ENCODE results near the gene ZMYND19.
"Not testable (repeated sequence)": the region's sequence is repeated elsewhere in the genome, so short reads cannot be mapped to it uniquely, and the experiment has no call there.

Gene ZMYND19

GRCh38 chr9:137552022-137552768 lies 38.1 kb downstream of the ZMYND19 start:
- no peak for DNase-seq

- DNase-seq, result peak; percentile 58
These were observed 38.9 kb downstream of the ZMYND19 start, which contains the start of gene MRPL41 for GRCh38 chr9:137551264-137552021. Gene MRPL41, plus strand, starts transcription at chr9:137551879. Its CDS starts 203 bp downstream, at chr9:137552082.

- DNase-seq, result not testable (repeated sequence)
These were observed 39.4 kb downstream of the ZMYND19 start for GRCh38 chr9:137550958-137551263.

GRCh38 chr9:137550231-137550621 lies 40.1 kb downstream of the ZMYND19 start, which contains the start of gene PNPLA7:
Gene PNPLA7, minus strand, starts transcription at chr9:137550402. Its CDS starts 205 bp downstream, at chr9:137550197.
- peak; percentile 91 for DNase-seq

- DNase-seq, result no peak
These were observed 42.4 kb downstream of the ZMYND19 start for GRCh38 chr9:137547687-137548543.

GRCh38 chr9:137545123-137545522 lies 45.2 kb downstream of the ZMYND19 start:
- DNase-seq, result no peak

- DNase-seq, result no peak
These were observed 46.0 kb downstream of the ZMYND19 start for GRCh38 chr9:137544176-137544760.

GRCh38 chr9:137543237-137543963 lies 46.9 kb downstream of the ZMYND19 start:
- no peak for DNase-seq

- no peak for DNase-seq
These were observed 47.8 kb downstream of the ZMYND19 start for GRCh38 chr9:137542486-137542885.

GRCh38 chr9:137540536-137540935 lies 49.8 kb downstream of the ZMYND19 start:
- no peak for DNase-seq

- DNase-seq, result no peak
These were observed 52.3 kb downstream of the ZMYND19 start for GRCh38 chr9:137538058-137538457.

GRCh38 chr9:137536594-137537131 lies 53.6 kb downstream of the ZMYND19 start:
- not testable (repeated sequence) for DNase-seq

GRCh38 chr9:137535120-137535428 lies 55.2 kb downstream of the ZMYND19 start:
- no peak for DNase-seq

- DNase-seq, result peak; percentile 84
These were observed 55.8 kb downstream of the ZMYND19 start for GRCh38 chr9:137534256-137535119.

GRCh38 chr9:137532891-137533468 lies 57.3 kb downstream of the ZMYND19 start:
- not testable (repeated sequence) for DNase-seq
